ENCODE measurements around the gene DPH6.

Gene DPH6

GRCh38 chr15:35320911-35321310 is 225.1 kb downstream of the DPH6 start:
- no peak for ATAC-seq
- TF ChIP-seq TCF4 (CRISPR knock-in tag; IDR thresholded peaks at IDR 0.05; ENCODE audit: borderline replicate concordance) (no peak), ARNTL (CRISPR knock-in tag; IDR thresholded peaks at IDR 0.05; ENCODE audit: borderline replicate concordance, low read depth) (no peak), ZFP30 (CRISPR knock-in tag; IDR thresholded peaks at IDR 0.05) (no peak)
- TF ChIP-seq, protein P1, sequence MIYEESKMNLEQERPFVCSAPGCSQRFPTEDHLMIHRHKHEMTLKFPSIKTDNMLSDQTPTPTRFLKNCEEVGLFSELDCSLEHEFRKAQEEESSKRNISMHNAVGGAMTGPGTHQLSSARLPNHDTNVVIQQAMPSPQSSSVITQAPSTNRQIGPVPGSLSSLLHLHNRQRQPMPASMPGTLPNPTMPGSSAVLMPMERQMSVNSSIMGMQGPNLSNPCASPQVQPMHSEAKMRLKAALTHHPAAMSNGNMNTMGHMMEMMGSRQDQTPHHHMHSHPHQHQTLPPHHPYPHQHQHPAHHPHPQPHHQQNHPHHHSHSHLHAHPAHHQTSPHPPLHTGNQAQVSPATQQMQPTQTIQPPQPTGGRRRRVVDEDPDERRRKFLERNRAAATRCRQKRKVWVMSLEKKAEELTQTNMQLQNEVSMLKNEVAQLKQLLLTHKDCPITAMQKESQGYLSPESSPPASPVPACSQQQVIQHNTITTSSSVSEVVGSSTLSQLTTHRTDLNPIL (CRISPR knock-in tag; IDR thresholded peaks at IDR 0.05; ENCODE audit: low read depth): no peak
